GM10847 (cell line): ENCODE measurements around the gene EIF4G2.

Experiments
- POLR2A ChIP-seq: IDR thresholded peaks from 2 replicates; pipeline ENCODE4 v1.6.1; 2011; ENCODE audit not compliant: insufficient read length; ENCODE audit errors: extremely low read depth

EIF4G2 gene

DNA sequence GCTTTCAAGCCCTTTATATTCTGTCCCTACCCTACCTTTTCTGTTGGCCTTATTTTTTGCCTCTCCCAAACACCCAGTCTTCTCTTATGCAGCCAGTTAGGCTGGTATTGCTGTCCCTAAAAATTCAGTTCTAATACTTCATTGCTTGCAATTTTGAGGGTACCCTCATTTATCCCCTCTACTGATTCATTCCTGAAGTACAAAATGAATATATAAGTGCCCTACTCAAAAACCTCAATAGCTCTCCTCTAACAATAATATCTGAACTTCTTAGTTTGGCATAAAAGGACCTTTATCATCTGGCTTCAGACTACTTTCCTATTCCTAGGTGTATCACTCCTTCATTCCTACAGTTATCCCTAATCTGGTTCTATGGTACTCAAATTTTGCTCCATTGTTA lies 5.2 kb upstream of the EIF4G2 start:
- TF ChIP-seq POLR2A: no peak

- no peak for TF ChIP-seq POLR2A
Observed at GRCh38 chr11:10809373-10810160, 841 bp upstream of the EIF4G2 start.

DNA sequence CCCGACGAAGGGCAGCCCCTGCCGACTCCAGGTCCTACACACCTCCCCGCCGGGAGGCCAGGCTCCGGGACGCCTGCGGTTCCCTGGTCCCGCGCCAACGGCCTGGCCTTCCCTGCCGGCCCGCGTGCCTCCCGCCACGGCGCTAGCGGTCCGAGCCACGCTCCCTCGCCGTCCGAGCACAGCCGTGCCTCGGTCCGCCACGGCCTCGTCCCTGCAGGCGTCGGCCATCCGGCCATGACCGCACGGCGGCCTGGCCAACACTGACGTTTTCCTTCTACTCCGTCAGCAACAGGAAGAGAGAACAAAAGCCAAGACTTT lies 532 bp downstream of the EIF4G2 start:
- no peak for TF ChIP-seq POLR2A

DNA sequence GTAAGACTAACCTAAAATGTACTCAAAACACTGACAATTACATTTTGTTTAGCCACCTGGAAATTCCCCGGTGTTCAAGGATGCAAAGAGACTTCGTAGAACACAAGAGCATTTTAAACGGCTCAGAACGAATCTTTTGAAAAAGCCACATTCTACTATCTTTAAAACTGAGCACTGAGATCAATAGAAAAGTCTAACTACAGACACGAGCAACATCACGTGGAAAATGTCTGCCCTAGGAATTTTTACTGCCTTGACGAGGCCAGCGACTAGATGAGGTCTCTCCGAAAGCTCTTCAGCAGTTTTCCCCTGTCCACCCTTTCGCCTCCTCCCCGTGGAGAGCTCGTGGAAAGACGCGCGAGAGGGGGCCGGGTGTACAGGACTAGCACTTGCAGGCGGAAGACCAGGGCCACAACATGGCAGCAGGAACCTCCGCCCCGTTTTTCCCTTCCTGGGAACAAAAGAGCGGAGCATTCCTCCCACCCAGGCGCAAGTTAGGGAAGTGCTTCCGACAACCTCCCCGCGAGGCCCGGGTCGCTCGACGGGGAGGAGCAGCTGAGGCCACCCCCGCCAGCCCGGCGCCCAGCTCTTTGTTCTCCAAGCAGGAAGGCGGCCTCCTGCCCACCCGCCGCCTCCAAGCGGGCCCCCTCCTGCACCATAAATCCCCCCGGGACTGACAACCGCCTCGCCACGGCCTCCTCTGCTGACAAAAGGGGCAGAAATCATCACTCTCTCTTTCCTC lies 1.1 kb downstream of the EIF4G2 start:
- no peak for TF ChIP-seq POLR2A

- no peak for TF ChIP-seq POLR2A
Observed at GRCh38 chr11:10806206-10806605, 2.5 kb downstream of the EIF4G2 start.

DNA sequence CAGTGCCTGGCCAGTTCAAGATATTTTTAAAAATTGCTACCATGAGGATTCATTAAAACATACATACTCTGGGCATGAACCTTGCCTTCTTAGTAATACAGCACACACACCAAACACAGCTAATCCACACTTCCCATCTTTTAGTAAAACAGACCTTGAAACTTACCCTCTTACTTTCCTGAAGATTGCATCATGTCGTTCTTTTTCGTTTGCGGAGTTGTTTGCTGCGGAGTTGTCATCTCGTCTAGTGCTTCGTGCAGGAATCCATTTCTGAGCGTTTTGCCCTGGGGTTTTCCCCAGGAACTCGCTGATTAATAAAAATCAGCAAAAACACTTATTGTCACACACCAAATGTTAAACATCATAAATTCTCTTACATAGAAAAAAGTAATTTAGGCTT lies 3.0 kb downstream of the EIF4G2 start:
- no peak for TF ChIP-seq POLR2A

DNA sequence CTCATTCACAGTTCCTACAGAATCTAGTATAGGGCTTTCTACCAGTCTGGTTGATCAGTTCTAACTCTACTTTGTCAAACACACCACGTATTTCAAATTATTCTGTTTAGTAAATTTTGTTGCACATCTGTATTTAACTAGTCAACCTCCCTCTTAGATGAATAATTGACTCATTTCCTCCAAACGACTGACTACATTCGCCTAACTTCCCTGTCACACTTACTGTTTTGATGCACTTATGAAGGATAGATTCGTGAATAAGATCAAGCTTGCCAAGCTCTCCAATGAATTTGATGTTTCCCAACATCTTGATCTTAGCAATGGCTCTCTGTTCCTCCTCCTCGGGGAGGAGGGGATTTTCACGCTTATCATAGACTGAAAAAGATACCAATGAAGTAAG lies 5.0 kb downstream of the EIF4G2 start:
- TF ChIP-seq POLR2A: no peak

GRCh38 chr11:10800292-10800691 lies 8.4 kb downstream of the EIF4G2 start:
- TF ChIP-seq POLR2A: no peak

DNA sequence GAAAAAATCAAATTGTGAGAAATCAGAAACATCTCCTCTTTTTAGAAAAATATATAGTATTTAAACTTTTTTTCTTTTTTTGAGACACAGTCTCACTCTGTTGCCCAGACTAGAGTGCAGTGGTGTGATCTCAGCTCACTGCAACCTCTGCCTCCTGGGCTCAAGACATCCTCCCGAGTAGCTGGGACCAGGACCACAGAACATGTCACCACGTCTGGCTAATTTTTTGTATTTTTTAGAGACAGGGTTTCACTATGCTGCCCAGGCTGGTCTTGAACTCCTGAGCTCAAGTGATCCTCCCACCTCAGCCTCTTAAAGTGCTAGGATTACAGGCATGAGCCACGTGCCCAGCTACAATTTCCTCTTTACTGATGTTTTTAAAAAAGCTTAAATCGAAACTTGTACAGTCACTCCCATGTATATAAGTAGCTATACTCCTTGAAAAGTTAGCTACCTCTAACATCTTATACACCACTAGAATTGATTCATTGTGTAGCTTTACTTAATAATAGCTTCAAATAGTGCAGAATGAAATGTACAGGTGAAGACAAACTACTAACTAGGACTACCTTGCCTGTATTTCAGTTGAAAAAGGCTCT lies 10.3 kb downstream of the EIF4G2 start:
- no peak for TF ChIP-seq POLR2A

GRCh38 chr11:10797531-10797930 lies 11.2 kb downstream of the EIF4G2 start:
- TF ChIP-seq POLR2A: no peak

DNA sequence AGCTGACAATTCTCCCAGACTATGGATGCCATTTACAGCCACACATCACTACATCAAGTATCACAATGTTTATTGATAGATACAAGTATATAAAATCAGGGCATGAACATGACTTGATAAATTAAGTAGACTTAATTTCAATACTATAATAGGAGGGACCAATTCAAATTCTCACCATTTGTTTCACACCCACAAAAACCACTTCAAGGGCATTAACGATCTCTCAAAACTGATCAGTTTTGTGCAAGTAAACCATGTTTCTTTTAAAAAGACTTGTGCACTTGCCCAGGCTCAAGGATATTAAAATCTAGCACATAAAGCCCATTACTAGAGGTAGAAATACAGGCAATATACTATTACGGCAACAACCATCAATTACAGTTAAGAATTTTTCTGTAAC lies 11.7 kb downstream of the EIF4G2 start:
- TF ChIP-seq POLR2A: no peak

GRCh38 chr11:10796191-10796590 lies 12.5 kb downstream of the EIF4G2 start:
- TF ChIP-seq POLR2A: no peak

GRCh38 chr11:10793470-10794255 lies 15.1 kb downstream of the EIF4G2 start:
- TF ChIP-seq POLR2A: no peak

- no peak for TF ChIP-seq POLR2A
Observed at GRCh38 chr11:10792385-10793068, 16.2 kb downstream of the EIF4G2 start.

- no peak for TF ChIP-seq POLR2A
Observed at GRCh38 chr11:10786451-10786850, 22.3 kb downstream of the EIF4G2 start.
